Renal pelvis (tissue), 4 donors: ENCODE results near the gene MDH2. TPM values are rescaled to one million over a fixed set of nuclear protein-coding genes. Genes with fewer than 3 reads are reported as not detected.
"Not testable (repeated sequence)": the region's sequence is repeated elsewhere in the genome, so short reads cannot be mapped to it uniquely, and the experiment has no call there.

ENCODE experiments used
- DNase-seq: peaks from one replicate; pipeline ENCODE4 v3.0.0-alpha.2; 2013
- polyA plus RNA-seq, 3 donors: library from polyadenylated mRNA; unstranded; fragments of 120-200 nt; gene quantifications; one replicate each; pipeline ENCODE4 v1.2.1, GENCODE V29; 2013; ENCODE audit not compliant: insufficient read length in 3 of 3

The MDH2 gene
- polyA plus RNA-seq, 3 donors, result 218 to 255 (median 222) TPM

DNA sequence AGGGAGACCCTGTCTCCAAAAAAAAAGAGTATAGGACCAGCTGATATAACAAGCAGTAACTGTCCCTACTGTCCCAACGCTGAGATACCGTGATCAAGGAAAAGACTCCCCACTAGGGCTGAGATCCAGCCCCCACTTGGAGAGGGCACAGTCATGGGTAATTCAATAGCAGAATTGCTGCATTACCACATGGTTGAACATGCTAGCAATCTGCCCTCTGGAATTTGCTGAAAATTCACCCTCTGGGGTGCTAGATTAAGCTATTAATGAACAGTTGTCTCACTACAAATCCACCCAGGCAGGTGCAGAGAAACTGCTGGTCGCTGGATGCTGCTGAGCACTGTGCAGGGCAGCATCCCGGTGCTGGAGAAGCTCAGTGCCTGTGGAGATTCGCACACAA, 46.4 kb downstream of the MDH2 start:
- not testable (repeated sequence) for DNase-seq

GRCh38 chr7:76095908-76096307, 48.0 kb downstream of the MDH2 start:
- no peak for DNase-seq

GRCh38 chr7:76101693-76102437, 54.0 kb downstream of the MDH2 start:
- not testable (repeated sequence) for DNase-seq

- DNase-seq, result not testable (repeated sequence)
These were observed 55.9 kb downstream of the MDH2 start for GRCh38 chr7:76103788-76104187.

GRCh38 chr7:76106130-76106529, 58.2 kb downstream of the MDH2 start:
- DNase-seq, result not testable (repeated sequence)

- no peak for DNase-seq
These were observed 59.0 kb downstream of the MDH2 start for GRCh38 chr7:76106893-76107292.

DNA sequence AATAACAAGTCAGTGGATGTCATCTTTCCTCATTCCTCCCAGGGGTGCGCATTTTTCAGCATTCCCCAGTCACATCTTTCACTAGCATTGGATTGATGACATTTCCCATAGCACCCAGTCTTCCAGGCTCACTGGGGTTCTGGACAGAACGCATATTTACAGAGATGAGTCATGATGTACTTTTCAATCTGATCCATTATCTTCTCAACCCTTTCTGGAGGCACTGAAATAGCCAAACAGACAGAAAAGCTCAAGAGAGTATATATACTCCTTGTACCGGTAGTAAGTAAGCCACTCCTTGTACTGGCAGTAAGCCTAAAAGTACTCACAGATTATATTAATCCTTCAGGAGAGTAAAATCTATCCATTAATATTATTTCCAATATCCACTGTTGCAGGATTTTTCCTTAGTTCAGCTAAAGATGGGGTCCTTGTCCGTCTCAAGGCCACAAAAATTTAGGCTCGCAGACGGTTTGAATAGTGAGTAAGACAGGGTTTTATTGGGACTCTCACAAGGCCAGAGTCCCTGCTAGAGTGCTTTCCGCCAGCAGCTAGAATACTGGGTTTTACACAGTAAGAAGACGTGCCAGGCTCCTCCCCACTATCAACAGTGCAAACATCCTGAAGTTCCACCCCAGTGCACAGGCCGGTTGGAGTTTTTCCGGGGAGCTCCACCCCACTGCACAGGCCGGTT, 60.8 kb downstream of the MDH2 start:
- DNase-seq, result peak; percentile 10

GRCh38 chr7:76113042-76113630, 65.2 kb downstream of the MDH2 start:
- not testable (repeated sequence) for DNase-seq

GRCh38 chr7:76114742-76115141, 66.8 kb downstream of the MDH2 start:
- DNase-seq, result not testable (repeated sequence)

Other genes starting within 250 kb of the MDH2 start
- gene CCL24, start 234.3 kb upstream of the MDH2 start, polyA plus RNA-seq, result under 1 TPM in 1 of 3 donors, not detected in 2; 0.93 TPM
- 10 to 100 TPM; 63.3 to 92.7 (median 68.4) TPM for gene RHBDD2, start 169.1 kb upstream of the MDH2 start, polyA plus RNA-seq
- 10 to 100 TPM; 71.6 to 74.1 (median 72.9) TPM for gene POR, start 133.0 kb upstream of the MDH2 start, polyA plus RNA-seq
- 10 to 100 TPM; 57.9 to 66.5 (median 60.8) TPM for gene TMEM120A, start 53.5 kb upstream of the MDH2 start, polyA plus RNA-seq
- 10 to 100 TPM; 40.4 to 62.2 (median 46.1) TPM for gene STYXL1, start 106 bp upstream of the MDH2 start, polyA plus RNA-seq
- 1 to 10 TPM; 2.1 to 3.0 (median 2.2) TPM for gene SRRM3, start 153.8 kb downstream of the MDH2 start, polyA plus RNA-seq